MM.1S (cell line): ENCODE measurements around the gene BDP1.
"Not testable (repeated sequence)": the region's sequence is repeated elsewhere in the genome, so short reads cannot be mapped to it uniquely, and the experiment has no call there.

Experiments
- EZH2 ChIP-seq: fragments of 300-600 bp; sonication (generic); optimal IDR thresholded peaks from 2 replicates; pipeline ENCODE3; 2017; ENCODE audit warnings: low read depth, mild to moderate bottlenecking, antibody characterized with exemption, low read length, mixed read lengths
- EZH2phosphoT487 ChIP-seq: fragments of 300-600 bp; sonication (generic); IDR thresholded peaks from 2 replicates; pipeline ENCODE4 v1.6.1; 2018; ENCODE audit warnings: antibody characterized with exemption, low read length

- not testable (repeated sequence) for TF ChIP-seq EZH2phosphoT487, EZH2
Observed at GRCh38 chr5:71571811-71572210, 116.4 kb downstream of the BDP1 start.
